ENCODE data around the gene LRRIQ4.

- TF ChIP-seq POLR2AphosphoS5 (IDR thresholded peaks at IDR 0.05; ENCODE audit: low read depth, low read length) (no peak), FOXP2 (optimal IDR thresholded peaks at IDR 0.05; ENCODE audit: borderline replicate concordance, extremely low read depth, extremely low read length, insufficient read depth) (no peak), SIN3A (IDR thresholded peaks at IDR 0.05; ENCODE audit: borderline replicate concordance, insufficient read depth, low read length) (no peak)
These were observed 15.0 kb downstream of the LRRIQ4 start for GRCh38 chr3:169827712-169828111.

All from PFSK-1 (cell line).